GM13977 (cell line): ENCODE results near the gene HPCA.

Source experiments
- DNase-seq: peaks from one replicate; pipeline ENCODE4 v3.0.0; 2012; ENCODE audit warnings: low spot score
- CTCF ChIP-seq: IDR thresholded peaks from 2 replicates; pipeline ENCODE4 v1.5.1; 2012; ENCODE audit warnings: mild to moderate bottlenecking, control low read depth; ENCODE audit not compliant: insufficient read depth; ENCODE audit errors: extremely low read depth, missing control alignments
- in situ Hi-C: fragments of 300-500 bp; cut with MboI; formaldehyde crosslinking; loops from one replicate; pipeline ENCODE4 v1.12.0; 2022; ENCODE audit warnings: low sequenced_read_pairs, low pct_unique_long_range_greater_than_20kb, mixed read lengths, inconsistent platforms; ENCODE audit not compliant: unreplicated experiment

The HPCA gene

GRCh38 chr1:32891630-32892029 is 5.3 kb downstream of the HPCA start:
- in situ Hi-C loops: no loop called here
- TF ChIP-seq CTCF: no peak
- no peak for DNase-seq

- in situ Hi-C loops: no loop called here
Measured at GRCh38 chr1:32892368-32893197, 6.3 kb downstream of the HPCA start.

GRCh38 chr1:32893198-32894018 is 7.1 kb downstream of the HPCA start:
- in situ Hi-C loops: no loop called here
- no peak for DNase-seq
- no peak for TF ChIP-seq CTCF

More at GRCh38 chr1:32892368-32893197, 6.3 kb downstream of the HPCA start:
- DNase-seq: peak; percentile 81
- TF ChIP-seq CTCF: peak; percentile 82

DNA sequence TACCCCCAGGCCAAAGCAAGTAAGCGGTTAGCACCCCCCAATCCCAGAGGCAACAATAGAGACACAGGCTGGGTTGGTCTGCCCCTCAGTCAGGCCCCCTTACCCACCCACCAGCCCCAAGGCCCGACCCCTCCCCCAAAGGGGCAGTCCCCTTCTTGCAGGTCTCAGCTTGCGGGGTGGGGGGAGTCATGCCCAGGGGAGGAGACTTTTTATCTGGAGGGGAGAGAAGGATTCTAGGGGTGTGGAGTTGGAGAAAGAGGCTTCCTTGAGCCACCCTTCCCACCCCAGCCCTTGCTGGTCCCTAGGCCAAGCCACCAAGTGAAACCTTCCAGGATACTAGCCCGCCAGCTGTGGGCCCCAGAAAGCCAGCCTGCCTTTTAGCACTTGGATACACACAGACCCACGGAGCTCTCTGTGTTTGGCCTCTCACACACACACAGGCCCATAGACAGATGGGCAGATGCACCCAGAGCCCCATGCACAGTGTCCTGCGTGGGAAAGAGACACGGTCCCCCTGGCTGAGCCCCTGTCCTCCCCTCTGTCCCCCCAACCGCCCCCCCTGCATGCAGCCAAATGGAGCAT is 7.8 kb downstream of the HPCA start:
- no peak for TF ChIP-seq CTCF
- in situ Hi-C loops: no loop called here
- DNase-seq: no peak

DNA sequence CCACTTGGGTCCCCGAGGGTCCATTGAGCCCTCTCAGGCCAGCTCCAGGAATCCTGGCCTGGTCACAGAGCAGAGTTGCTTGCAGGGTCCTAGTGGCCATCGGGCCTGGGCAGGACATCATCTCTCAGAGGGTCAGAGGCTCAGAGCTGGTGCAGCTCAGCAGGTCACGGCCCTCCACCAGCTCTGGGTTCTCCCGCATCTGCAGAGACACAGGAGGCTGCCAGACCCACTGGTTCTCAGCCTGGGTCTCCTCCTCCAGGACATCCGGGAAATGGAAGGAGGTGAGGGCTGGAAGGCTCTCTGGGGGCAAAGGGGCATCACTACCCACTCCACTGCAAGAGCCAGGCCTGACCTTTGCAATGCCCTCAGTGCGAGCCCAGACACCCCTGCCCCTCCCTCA is 8.4 kb downstream of the HPCA start:
- in situ Hi-C loops: no loop called here
- no peak for DNase-seq
- TF ChIP-seq CTCF: no peak

DNA sequence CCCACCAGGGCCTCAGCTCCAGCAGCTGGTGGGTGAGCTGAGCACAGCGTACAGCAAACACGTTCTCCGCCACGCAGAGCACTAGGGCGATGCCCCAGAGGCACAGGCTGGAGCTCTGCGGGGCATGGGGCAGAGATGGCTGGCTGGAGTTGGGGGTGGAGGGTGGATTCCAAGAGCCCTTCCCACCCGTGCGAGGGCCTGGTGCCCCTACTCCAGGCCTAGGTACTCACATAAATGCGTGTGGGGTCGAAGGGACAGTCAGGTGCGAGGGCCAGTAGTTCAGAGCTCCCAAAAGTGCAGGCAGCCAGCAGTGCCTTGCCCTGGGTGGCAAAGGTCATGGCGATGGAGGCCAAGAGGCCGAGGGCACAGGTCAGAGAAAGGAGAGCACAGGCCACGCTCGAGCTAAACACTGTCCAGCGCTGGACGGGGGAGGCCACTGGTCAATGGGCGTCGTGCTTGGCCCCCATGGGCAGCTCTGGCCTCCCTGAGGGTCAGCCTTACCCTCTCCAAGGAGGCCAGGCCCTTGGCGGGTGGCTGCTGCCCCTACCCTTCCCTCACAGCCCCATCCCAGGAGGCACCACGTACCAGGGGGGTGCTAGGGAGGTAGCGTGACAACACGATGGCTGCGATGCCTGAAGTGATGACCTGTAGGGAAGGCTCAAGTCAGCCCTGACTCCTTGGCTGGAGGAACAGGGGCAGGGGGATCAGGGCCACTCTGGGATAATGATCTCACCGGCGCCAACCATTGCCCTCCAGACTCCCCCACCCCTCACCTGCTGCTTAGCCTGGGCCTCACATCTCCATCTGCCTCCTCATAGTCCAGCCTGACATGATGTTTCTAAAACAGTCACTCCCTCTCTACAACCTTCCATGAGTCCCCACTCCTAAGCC is 9.3 kb downstream of the HPCA start:
- no peak for DNase-seq
- in situ Hi-C loops: no loop called here
- no peak for TF ChIP-seq CTCF
